Spleen (tissue), 7 donors: ENCODE data around the gene POLN.

Experiments
- CTCF ChIP-seq, 11 experiments: fragments of 200-600 bp in 7 of 11; fragments of 450-650 bp in 4 of 11; sonication (generic) in 4 of 11; IDR thresholded peaks in 8 of 11; conservative IDR thresholded peaks in 3 of 11; 1 replicate in 7 of 11; 2 replicates in 4 of 11; pipeline versions ENCODE4 v1.4.0 to v1.8.0; 2016 to 2021; ENCODE audit warnings: antibody characterized with exemption in 11 of 11, inconsistent platforms in 4 of 11, mild to moderate bottlenecking in 1 of 11
- POLR2AphosphoS5 ChIP-seq, 3 donors: sonication (generic); formaldehyde crosslinking; IDR thresholded peaks; one replicate each; pipeline ENCODE4 v1.5.1; 2017; ENCODE audit warnings: antibody characterized with exemption in 3 of 3
- donor health status: DM: no; HTN: no; CAD: no; lungs with moderate emphysema.
- donor health status: DM: no; HTN: no; CAD: no.
- donor health status: DM: no; HTN: no; CAD: no.

- TF ChIP-seq CTCF (IDR thresholded peaks at IDR 0.05 in 8 of 11, conservative IDR thresholded peaks at IDR 0.05 in 3 of 11) (no peak), POLR2AphosphoS5 (IDR thresholded peaks at IDR 0.05) (no peak)
Observed at GRCh38 chr4:2269206-2269531, 27.2 kb upstream of the POLN start.
